Natural killer cell (primary cell): Measurements from ENCODE around the gene TXNDC16. TPM values are rescaled to one million over a fixed set of nuclear protein-coding genes. Genes with fewer than 3 reads are reported as not detected.

Experiments used
- ATAC-seq, 3 donors: fragments of 150-1000 bp in 2 of 3; fragments of 200-7000 bp in 1 of 3; cut with Tn5 transposase; 1 replicate in 1 of 3; 2 replicates in 2 of 3; pipeline ENCODE4 v1.10.0; 2021; ENCODE audit warnings: mild to moderate bottlenecking in 2 of 3, moderate library complexity in 2 of 3
- DNase-seq, 2 donors: peaks; one replicate each; pipeline versions ENCODE4 v3.0.0 to v3.0.0-alpha.2; 2013 to 2021; ENCODE audit warnings: mixed read lengths in 1 of 2
- H3K27ac ChIP-seq: one replicate; pipeline ENCODE4 v1.5.1; 2013; ENCODE audit warnings: mild to moderate bottlenecking, low read length
- H3K27me3 ChIP-seq: one replicate; pipeline ENCODE4 v1.6.1; 2013; ENCODE audit warnings: low read length; ENCODE audit not compliant: control insufficient read depth, insufficient read depth
- H3K36me3 ChIP-seq: one replicate; pipeline ENCODE4 v1.6.1; 2013; ENCODE audit warnings: low read length; ENCODE audit not compliant: control insufficient read depth, insufficient read depth
- H3K4me1 ChIP-seq: one replicate; pipeline ENCODE4 v1.6.1; 2013; ENCODE audit warnings: low read length; ENCODE audit not compliant: control insufficient read depth, insufficient read depth
- H3K4me3 ChIP-seq: one replicate; pipeline ENCODE4 v1.5.1; 2013; ENCODE audit warnings: low read length
- H3K9me3 ChIP-seq: one replicate; pipeline ENCODE4 v1.6.1; 2013; ENCODE audit warnings: low read length; ENCODE audit not compliant: control insufficient read depth, insufficient read depth
- H3K27ac Mint-ChIP-seq, 2 donors: one replicate each; pipeline ENCODE4 v1.8.0; 2022; ENCODE audit warnings: mild to moderate bottlenecking in 2 of 2, mixed read lengths in 2 of 2, moderate library complexity in 1 of 2
- H3K27me3 Mint-ChIP-seq, 2 donors: one replicate each; pipeline ENCODE4 v1.8.0; 2022; ENCODE audit warnings: low read depth in 2 of 2, mixed read lengths in 2 of 2
- H3K36me3 Mint-ChIP-seq: one replicate; pipeline ENCODE4 v1.8.0; 2022; ENCODE audit warnings: mixed read lengths
- H3K4me1 Mint-ChIP-seq, 2 donors: one replicate each; pipeline ENCODE4 v1.8.0; 2022; ENCODE audit warnings: mixed read lengths in 2 of 2
- H3K4me3 Mint-ChIP-seq: one replicate; pipeline ENCODE4 v1.8.0; 2022; ENCODE audit warnings: mild to moderate bottlenecking, moderate library complexity, mixed read lengths
- H3K9me3 Mint-ChIP-seq, 2 donors: one replicate each; pipeline ENCODE4 v1.8.0; 2022; ENCODE audit warnings: mixed read lengths in 2 of 2
- WGBS: methylation state at CpG from one replicate; pipeline ENCODE4 v1.1.7; 2013; ENCODE audit warnings: missing lambda C conversion rate; ENCODE audit not compliant: insufficient coverage; 5-methylcytosine and 5-hydroxymethylcytosine counted together
- intact Hi-C: fragments of 100-400 bp; cut with micrococcal nuclease; formaldehyde crosslinking; loops from one replicate; pipeline ENCODE4 v1.14.2; 2022
- total RNA-seq, 4 donors: library from RNA; stranded (reverse); fragments of 120-200 nt in 1 of 4; gene quantifications; one replicate each; pipeline versions ENCODE4 v1.2.3 to v1.2.4, GENCODE V29; 2013 to 2022
- TF ChIP-seq, protein P1 (sequence below): fragments of 200-600 bp; IDR thresholded peaks from one replicate; pipeline ENCODE4 v1.8.0; 2022; ENCODE audit warnings: antibody characterized with exemption

TXNDC16 gene
- total RNA-seq, 3 donors from 2014 or later (not counting 1 experiment from before 2014, with no cell fraction given) = 16.5 to 22.0 (median 20.7) TPM

- Mint-ChIP-seq H3K9me3 (no peaks in the 10 kb centered on the region), H3K4me1 (peaks cover 7 to 13% of the 10 kb centered on the region in 2 donors), H3K27me3 (no peaks in the 10 kb centered on the region), H3K27ac (no peak overlapping the region), H3K36me3 (no peaks in the 10 kb centered on the region), H3K4me3 (no peak overlapping the region)
- H3K36me3 ChIP-seq = peaks cover 5% of the 10 kb centered on the region
- TF ChIP-seq, protein P1, sequence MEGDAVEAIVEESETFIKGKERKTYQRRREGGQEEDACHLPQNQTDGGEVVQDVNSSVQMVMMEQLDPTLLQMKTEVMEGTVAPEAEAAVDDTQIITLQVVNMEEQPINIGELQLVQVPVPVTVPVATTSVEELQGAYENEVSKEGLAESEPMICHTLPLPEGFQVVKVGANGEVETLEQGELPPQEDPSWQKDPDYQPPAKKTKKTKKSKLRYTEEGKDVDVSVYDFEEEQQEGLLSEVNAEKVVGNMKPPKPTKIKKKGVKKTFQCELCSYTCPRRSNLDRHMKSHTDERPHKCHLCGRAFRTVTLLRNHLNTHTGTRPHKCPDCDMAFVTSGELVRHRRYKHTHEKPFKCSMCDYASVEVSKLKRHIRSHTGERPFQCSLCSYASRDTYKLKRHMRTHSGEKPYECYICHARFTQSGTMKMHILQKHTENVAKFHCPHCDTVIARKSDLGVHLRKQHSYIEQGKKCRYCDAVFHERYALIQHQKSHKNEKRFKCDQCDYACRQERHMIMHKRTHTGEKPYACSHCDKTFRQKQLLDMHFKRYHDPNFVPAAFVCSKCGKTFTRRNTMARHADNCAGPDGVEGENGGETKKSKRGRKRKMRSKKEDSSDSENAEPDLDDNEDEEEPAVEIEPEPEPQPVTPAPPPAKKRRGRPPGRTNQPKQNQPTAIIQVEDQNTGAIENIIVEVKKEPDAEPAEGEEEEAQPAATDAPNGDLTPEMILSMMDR = no peak
- no peak overlapping the region for H3K4me3 ChIP-seq
- WGBS = 93% methylated on average over 2 of the region's 2 CpGs
- H3K27me3 ChIP-seq = no peaks in the 10 kb centered on the region
- H3K9me3 ChIP-seq = no peaks in the 10 kb centered on the region
- no peaks in the 10 kb centered on the region for H3K4me1 ChIP-seq
- DNase-seq (no peak), ATAC-seq (no peak)
- H3K27ac ChIP-seq = no peak overlapping the region
- intact Hi-C loops = no loop called here
Observed at GRCh38 chr14:52429451-52429850, 122.9 kb downstream of the TXNDC16 start.

GRCh38 chr14:52427460-52427859, 124.8 kb downstream of the TXNDC16 start:
- no peak overlapping the region for H3K4me3 Mint-ChIP-seq
- no peak overlapping the region for H3K27ac Mint-ChIP-seq
- DNase-seq (no peak), ATAC-seq (no peak)
- peaks cover 2% of the 10 kb centered on the region for H3K27me3 ChIP-seq
- no peaks in the 10 kb centered on the region for H3K4me1 ChIP-seq
- H3K4me1 Mint-ChIP-seq = peaks cover 7 to 13% of the 10 kb centered on the region in 2 donors
- TF ChIP-seq, protein P1 = no peak
- intact Hi-C loops = no loop called here
- H3K36me3 Mint-ChIP-seq = no peaks in the 10 kb centered on the region
- peaks cover 5% of the 10 kb centered on the region for H3K36me3 ChIP-seq
- WGBS = 74% methylated on average over 1 of the region's 1 CpG
- no peaks in the 10 kb centered on the region for H3K27me3 Mint-ChIP-seq
- no peak overlapping the region for H3K4me3 ChIP-seq
- H3K9me3 ChIP-seq = no peaks in the 10 kb centered on the region
- H3K27ac ChIP-seq = no peak overlapping the region
- no peaks in the 10 kb centered on the region for H3K9me3 Mint-ChIP-seq

- no peaks in the 10 kb centered on the region for H3K27me3 Mint-ChIP-seq
- 96% methylated on average over 2 of the region's 2 CpGs for WGBS
- H3K36me3 Mint-ChIP-seq = no peaks in the 10 kb centered on the region
- ATAC-seq (peak in 1 of 3 donors; percentile 38), DNase-seq (peak in 1 of 2 donors; percentile 7)
- Histone ChIP-seq H3K27ac (no peak overlapping the region), H3K36me3 (no peaks in the 10 kb centered on the region), H3K27me3 (peaks cover 2% of the 10 kb centered on the region), H3K4me1 (no peaks in the 10 kb centered on the region), H3K4me3 (no peak overlapping the region), H3K9me3 (no peaks in the 10 kb centered on the region)
- intact Hi-C loops = loop anchor here (5.0 kb wide), 1 partner anchor 126 kb away; no protein-coding TSS in a partner anchor
- TF ChIP-seq, protein P1 = no peak
- H3K4me3 Mint-ChIP-seq = no peak overlapping the region
- no peaks in the 10 kb centered on the region for H3K9me3 Mint-ChIP-seq
- no peak overlapping the region for H3K27ac Mint-ChIP-seq
- peaks cover 7 to 8% of the 10 kb centered on the region in 2 donors for H3K4me1 Mint-ChIP-seq
Observed at GRCh38 chr14:52422650-52423356, 129.5 kb downstream of the TXNDC16 start.

DNA sequence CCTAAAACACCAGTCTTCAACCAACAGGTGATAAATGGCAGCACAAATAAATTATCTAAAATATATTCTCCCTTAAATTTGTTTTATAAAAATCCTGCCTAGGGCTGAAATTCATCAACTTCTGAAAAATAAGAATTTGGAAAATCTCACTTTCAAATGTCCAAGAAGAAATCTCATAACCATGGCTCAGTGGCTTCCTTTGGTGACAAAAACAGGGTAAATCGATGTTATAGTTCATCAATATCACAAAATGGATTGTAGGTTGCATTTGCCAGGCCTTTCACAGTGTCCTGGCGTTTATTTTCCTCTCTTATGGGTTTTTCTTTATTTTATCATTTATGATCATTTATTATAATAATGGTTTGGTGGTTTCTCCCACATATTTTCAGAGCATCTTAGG, 135.2 kb downstream of the TXNDC16 start:
- Histone ChIP-seq H3K27ac (no peak overlapping the region), H3K4me3 (no peak overlapping the region), H3K36me3 (no peaks in the 10 kb centered on the region), H3K4me1 (no peaks in the 10 kb centered on the region), H3K9me3 (no peaks in the 10 kb centered on the region), H3K27me3 (no peaks in the 10 kb centered on the region)
- TF ChIP-seq, protein P1 = no peak
- Mint-ChIP-seq H3K27ac (no peak overlapping the region), H3K9me3 (no peaks in the 10 kb centered on the region), H3K36me3 (no peaks in the 10 kb centered on the region), H3K4me3 (no peak overlapping the region), H3K27me3 (no peaks in the 10 kb centered on the region), H3K4me1 (peaks cover 6 to 8% of the 10 kb centered on the region in 2 donors)
- WGBS = 60% methylated on average over 1 of the region's 2 CpGs
- intact Hi-C loops = no loop called here
- no peak for ATAC-seq
- DNase-seq = no peak
